ENCODE measurements around the gene AP3B1.
"Not testable (repeated sequence)": the region's sequence is repeated elsewhere in the genome, so short reads cannot be mapped to it uniquely, and the experiment has no call there.

GRCh38 chr5:78046823-78047222 is 247.7 kb downstream of the AP3B1 start:
- TF ChIP-seq CTCF, EZH2phosphoT487 (IDR thresholded peaks at IDR 0.05): not testable (repeated sequence)
